ENCODE measurements around the gene RETREG1. TPM values are rescaled to one million over a fixed set of nuclear protein-coding genes. Genes with fewer than 3 reads are reported as not detected.
"Not testable (repeated sequence)": the region's sequence is repeated elsewhere in the genome, so short reads cannot be mapped to it uniquely, and the experiment has no call there.

The RETREG1 gene
- total RNA-seq, 2 donors from 2014 or later = 7.4 to 26.5 TPM

DNA sequence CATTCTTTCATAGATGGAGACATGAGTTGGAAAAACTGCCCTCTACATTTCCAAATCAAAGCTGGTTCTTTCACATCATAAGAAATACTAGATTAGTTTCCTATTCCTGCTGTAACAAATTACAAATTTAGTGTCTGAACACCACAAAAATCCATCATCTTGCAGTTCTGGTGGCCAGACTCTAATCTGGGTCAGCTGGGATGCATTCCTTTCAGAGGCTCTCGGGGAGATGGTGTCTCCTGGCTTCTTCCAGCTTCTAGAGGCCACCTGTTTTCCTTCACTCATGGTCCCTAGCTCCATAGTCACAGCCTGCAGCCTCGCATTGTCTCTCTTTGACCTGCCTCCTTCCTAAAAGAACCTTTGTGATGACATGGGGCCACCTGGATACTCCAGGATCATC lies 65.2 kb downstream of the RETREG1 start:
- Mint-ChIP-seq H3K36me3 (no peaks in the 10 kb centered on the region), H3K27ac (peak overlapping the region; percentile 18 to 55), H3K9me3 (no peaks in the 10 kb centered on the region)
- no peak for DNase-seq (ENCODE audit: low spot score in 2 of 2)
- no peak for ATAC-seq

DNA sequence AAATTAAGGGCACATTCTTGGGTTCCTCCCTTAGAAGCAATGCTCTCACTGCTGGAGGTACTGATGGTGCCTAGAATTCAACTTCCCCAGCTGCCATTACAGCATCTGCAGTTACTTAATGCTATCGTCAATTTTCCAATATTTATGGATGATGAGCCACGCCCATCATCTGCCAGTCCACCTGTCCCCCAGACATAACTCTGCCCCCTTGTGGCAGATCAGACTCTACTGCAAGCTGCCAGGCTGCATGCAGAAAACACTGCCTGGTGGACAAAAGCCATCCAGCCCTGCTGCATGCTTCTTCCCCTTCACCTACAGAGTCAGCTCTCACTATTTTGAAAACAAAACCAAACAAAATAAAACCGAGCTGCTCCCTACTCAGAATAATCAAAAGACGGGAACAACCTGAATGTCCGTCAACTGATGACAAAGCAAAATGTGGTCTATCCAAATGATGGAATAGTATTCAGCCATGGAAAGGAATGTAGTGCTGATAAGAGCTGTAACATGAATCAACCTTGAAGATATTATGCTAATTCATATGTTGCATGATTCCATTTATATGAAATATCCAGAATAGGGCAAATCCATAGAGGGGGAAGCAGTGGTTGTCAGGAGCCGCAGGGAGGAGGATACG lies 66.4 kb downstream of the RETREG1 start:
- ATAC-seq = peak; percentile 71 to 73
- DNase-seq (ENCODE audit: low spot score in 2 of 2) = peak in 1 of 2 donors; percentile 58
- peak overlapping the region in 1 of 2 donors; percentile 31 for H3K27ac Mint-ChIP-seq
- no peaks in the 10 kb centered on the region for H3K9me3 Mint-ChIP-seq
- H3K36me3 Mint-ChIP-seq = no peaks in the 10 kb centered on the region

DNA sequence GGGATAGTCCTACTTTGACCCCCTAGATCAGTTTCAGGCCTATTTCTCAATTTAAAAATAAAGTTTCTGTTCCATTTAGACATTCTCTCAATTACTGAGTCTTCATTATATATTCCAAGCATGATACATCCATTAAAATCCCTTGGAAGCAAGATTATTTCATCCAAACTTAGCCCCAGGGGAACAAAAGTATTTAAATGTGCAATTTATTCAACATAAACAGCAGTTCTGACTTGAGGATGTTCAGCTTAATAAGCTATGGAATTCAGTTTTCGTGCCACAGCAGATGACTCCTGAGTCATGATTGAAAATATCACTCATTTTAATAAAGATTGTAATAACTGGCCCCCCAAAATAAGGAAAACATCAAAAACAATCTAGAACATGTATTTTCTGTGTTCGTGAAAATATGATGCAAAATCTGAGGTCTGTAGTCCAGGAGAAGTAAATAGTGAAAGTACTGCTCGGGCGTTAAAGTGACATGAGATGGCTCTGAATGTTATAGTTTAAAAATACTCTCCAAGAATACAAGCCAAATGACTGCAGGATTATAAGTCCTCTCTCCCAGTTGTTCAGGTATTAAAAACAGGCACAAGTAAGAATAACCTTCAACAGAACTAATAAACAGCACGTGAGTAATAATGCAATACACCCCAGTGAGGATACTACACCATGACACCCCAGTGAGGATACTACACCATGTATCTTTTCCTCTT lies 67.1 kb downstream of the RETREG1 start:
- ATAC-seq (no peak), DNase-seq (ENCODE audit: low spot score in 2 of 2) (no peak)
- no peaks in the 10 kb centered on the region for H3K36me3 Mint-ChIP-seq
- peak overlapping the region in 1 of 2 donors; percentile 31 for H3K27ac Mint-ChIP-seq
- no peaks in the 10 kb centered on the region for H3K9me3 Mint-ChIP-seq

DNA sequence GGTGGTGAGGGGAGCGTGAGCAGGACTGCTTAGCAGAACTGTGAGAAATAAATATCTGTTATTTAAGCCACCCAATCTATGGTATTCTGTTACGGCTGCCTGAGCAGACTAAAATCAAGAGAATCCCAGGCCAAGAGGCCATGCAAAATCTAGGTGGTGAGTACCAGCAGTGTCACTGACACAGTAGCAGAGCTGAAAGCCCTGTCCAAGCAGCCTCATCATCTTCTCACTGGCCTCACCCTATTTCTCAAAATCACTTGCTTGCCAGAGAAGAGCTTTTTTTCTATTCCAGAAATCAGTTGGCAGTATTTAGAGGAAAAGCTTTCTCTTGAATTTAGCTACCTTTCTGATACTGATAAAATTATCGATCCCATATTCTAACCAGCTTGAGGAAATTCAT lies 68.0 kb downstream of the RETREG1 start:
- DNase-seq (ENCODE audit: low spot score in 2 of 2) (no peak), ATAC-seq (no peak)
- H3K36me3 Mint-ChIP-seq = no peaks in the 10 kb centered on the region
- H3K9me3 Mint-ChIP-seq = no peaks in the 10 kb centered on the region
- no peak overlapping the region for H3K27ac Mint-ChIP-seq

DNA sequence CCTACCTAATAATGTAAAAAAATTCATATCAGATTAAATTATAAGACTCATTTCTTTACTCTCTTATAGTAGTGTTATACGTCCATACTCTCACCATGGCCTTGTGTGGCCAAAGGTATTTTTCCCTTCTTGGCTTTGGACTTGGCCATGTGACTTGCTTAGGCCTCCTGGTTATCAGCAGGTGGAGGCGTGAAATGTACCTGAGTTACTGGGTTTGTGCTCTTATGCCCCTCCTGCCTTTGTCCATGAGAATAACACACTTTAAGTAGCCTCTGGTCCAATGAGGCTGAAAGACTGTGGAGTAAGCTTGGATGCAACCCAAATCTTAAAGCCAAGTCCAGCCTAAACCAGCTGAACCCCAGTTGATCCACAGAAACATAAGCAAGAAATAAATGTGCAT lies 68.7 kb downstream of the RETREG1 start:
- H3K36me3 Mint-ChIP-seq = no peaks in the 10 kb centered on the region

DNA sequence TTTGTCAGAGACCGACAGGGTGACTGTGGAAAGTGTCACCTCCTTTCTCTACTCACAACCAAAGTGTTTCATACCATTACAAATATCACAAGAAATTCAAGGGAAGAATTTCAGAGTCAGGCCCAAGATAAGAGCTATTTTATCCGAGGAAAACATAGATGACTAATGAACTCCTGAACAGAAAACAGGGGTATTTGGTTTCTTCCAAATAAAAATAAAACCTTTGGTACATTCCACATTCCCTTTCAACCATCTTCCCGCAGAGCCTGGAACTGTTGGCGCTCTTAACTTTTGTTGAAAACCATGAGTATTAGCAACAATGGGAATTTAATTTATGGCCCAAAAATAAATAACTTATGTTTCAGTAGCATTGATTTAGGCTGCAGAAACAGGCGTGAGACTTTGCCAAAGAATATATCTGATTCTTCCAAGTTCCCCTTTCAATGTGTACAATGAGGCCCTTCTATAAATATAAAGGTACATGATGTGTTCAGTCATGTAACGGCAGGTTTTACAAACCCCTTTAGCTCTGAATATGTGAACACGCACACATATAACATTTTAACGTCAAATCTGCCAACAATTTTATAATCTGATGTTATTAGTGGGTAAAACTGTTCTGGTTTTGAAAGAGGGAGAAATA lies 69.5 kb downstream of the RETREG1 start:
- DNase-seq (ENCODE audit: low spot score in 2 of 2) (no peak), ATAC-seq (no peak)
- Mint-ChIP-seq H3K27ac (no peak overlapping the region), H3K36me3 (no peaks in the 10 kb centered on the region), H3K9me3 (no peaks in the 10 kb centered on the region)

More for the DNA sequence above, 68.7 kb downstream of the RETREG1 start:
- ATAC-seq (no peak), DNase-seq (ENCODE audit: low spot score in 2 of 2) (no peak)
- no peaks in the 10 kb centered on the region for H3K9me3 Mint-ChIP-seq
- H3K27ac Mint-ChIP-seq = no peak overlapping the region

DNA sequence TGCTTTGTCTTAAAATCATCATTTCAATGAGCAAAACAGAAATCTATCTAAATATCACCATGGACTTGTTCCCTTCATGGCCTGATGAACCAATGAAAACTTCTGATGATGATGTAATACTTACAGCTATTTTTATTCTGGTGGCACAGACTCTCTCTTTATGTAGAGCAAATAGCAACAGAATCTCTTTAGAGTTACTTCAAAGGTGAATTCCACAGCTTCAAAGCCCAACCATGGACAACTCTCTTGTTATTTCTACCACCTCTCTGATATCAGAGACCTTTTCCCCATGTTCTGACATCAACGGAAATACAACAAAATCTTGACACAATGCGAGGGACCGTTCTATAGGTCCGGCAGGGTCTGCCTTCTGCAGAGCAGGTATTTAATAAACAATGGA lies 70.1 kb downstream of the RETREG1 start:
- H3K9me3 Mint-ChIP-seq = no peaks in the 10 kb centered on the region
- DNase-seq (ENCODE audit: low spot score in 2 of 2) (no peak), ATAC-seq (no peak)
- no peaks in the 10 kb centered on the region for H3K36me3 Mint-ChIP-seq
- no peak overlapping the region for H3K27ac Mint-ChIP-seq

DNA sequence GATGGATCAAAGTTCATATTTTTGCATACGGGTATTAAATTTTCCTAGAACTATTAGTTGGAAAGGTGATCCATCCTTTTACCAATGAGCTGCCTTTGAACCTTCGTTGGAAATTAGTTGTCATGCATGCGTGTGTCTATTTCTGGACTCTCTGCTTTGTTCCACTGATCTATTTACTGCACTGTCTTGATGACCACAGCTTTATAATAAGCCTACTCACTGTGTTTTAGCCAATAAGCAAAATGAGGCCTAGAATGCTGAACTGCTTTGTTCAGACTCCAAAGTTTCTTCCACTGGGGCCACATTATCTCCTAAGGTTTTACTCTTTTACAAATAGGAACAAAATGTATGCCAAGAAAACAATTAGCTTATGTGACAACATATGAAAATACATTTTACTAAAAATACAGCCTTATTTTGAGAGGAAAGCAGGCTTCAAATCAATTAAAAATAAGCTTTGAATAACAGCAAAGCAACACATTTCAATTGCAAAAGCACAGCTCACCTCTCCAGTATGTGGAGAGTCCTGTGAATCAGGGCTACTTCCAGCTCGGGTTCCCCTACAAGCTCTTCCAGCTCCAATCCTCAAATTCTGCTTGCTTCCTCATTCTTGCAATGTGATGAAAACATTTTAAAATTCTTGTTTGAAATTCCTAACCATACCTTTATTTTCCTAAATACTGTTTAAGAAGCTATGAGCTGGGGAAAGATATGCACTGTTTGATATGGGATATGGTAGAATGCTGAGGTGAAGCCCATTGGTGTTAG lies 72.0 kb downstream of the RETREG1 start:
- Mint-ChIP-seq H3K9me3 (no peaks in the 10 kb centered on the region), H3K27ac (no peak overlapping the region), H3K36me3 (no peaks in the 10 kb centered on the region)
- ATAC-seq (no peak), DNase-seq (ENCODE audit: low spot score in 2 of 2) (no peak)

DNA sequence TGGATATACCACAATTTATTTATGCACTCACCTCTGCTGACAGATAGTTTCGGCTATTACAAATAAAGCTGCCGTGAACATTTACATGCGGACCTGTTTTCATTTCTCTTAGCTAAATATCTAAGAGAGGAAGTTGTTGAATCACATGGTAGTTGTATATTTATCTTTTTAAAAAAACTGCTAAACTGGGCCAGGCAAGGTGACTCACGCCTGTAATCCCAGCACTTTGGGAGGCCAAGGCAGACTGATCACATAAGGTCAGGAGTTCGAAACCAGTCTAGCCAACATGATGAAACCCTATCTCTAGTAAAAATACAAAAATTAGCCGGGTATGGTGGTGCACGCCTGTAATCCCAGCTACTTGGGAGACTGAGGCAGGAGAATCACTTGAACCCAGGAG lies 73.6 kb downstream of the RETREG1 start:
- H3K27ac Mint-ChIP-seq; H3K36me3 Mint-ChIP-seq; DNase-seq (ENCODE audit: low spot score in 2 of 2): not testable (repeated sequence)

DNA sequence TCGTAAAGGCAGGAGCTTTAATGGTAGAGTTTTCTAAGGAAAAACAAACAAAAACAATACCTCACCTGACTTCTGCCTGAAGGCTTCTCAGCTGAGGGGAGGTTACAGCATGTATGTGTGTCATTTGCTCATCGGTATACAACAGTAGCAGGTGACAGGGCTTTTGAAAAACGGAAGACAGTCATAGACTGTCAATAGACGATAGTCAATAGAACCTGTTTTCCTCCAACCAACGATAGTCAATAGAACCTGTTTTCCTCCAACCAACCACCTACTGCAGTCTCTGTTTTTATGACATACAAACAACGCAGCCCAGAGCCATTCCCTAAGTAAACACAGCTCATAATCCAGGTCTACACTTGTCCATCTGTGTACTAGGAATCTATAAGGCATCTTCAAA lies 74.6 kb downstream of the RETREG1 start:
- ATAC-seq (no peak), DNase-seq (ENCODE audit: low spot score in 2 of 2) (no peak)
- H3K9me3 Mint-ChIP-seq = no peaks in the 10 kb centered on the region
- H3K27ac Mint-ChIP-seq = no peak overlapping the region
- H3K36me3 Mint-ChIP-seq = peaks cover 0 to 4% of the 10 kb centered on the region in 2 donors

More for the DNA sequence above, 73.6 kb downstream of the RETREG1 start:
- H3K9me3 Mint-ChIP-seq, ATAC-seq: not testable (repeated sequence)

DNA sequence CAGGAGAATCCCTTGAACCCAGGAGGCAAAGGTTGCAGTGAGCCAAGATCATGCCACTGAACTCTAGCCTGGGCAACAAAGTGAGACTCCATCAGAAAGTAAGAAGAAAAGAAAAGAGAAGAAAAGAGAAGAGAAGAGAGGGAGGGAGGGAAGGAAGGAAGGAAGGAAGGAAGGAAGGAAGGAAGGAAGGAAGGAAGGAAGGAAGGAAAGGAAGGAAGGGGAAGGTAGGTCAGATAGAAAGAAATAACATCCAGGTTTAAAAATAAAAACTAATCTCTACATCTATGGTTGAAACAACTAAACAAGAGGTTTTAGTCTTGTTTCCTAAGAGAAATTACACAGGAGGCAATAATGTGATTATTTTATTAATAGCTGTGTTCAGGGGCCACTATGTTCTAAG lies 75.2 kb downstream of the RETREG1 start:
- not testable (repeated sequence) for ATAC-seq; DNase-seq (ENCODE audit: low spot score in 2 of 2); H3K36me3 Mint-ChIP-seq; H3K9me3 Mint-ChIP-seq; H3K27ac Mint-ChIP-seq

DNA sequence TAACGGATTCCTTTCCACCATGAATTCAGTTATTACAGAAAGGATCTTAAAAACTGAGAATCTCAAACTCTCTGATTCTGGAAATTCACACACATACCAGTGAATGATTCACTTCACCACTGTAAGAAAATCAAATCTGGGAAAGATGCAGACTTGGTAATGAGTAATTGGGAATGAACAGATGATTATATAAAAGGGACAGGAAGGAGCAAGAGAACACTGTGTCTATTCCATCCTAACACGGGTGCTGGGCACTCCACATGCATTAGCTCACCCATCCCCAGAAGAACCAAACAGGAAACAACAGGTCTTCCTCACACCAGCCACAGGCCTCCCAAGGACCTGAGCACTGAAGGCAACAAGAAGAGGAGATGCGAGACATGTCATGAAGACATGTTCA lies 76.4 kb downstream of the RETREG1 start:
- ATAC-seq = no peak
- DNase-seq (ENCODE audit: low spot score in 2 of 2) = no peak
- H3K27ac Mint-ChIP-seq = no peak overlapping the region
- H3K9me3 Mint-ChIP-seq = no peaks in the 10 kb centered on the region
- peaks cover 0 to 9% of the 10 kb centered on the region in 2 donors for H3K36me3 Mint-ChIP-seq

DNA sequence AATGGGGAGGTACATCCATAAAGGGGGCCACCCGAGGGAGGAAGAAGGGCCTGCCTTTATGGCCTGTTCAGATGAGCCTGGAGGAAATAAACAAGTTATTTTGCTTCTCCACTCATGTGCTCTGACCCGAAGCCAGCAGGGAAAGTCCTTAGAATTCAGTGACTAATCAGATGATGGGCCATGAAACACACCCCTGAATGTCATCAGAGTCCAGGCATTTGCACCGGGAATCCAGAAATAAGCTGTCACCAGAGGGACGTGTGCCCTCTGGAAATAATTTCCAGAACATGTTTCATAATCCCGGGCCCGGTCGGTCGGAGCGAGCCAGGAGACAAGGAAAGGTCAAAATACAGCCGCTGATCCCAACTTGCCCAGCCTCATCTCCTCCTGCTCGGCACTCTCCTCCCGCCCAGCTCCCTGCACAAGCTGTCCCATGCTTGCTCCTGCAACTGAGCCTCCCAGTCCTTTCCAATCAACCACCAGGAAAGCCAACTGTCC lies 77.6 kb downstream of the RETREG1 start:
- no peak for DNase-seq (ENCODE audit: low spot score in 2 of 2)
- no peaks in the 10 kb centered on the region for H3K9me3 Mint-ChIP-seq
- no peak for ATAC-seq
- H3K36me3 Mint-ChIP-seq = peaks cover 5 to 9% of the 10 kb centered on the region in 2 donors
- peak overlapping the region; percentile 59 to 60 for H3K27ac Mint-ChIP-seq

DNA sequence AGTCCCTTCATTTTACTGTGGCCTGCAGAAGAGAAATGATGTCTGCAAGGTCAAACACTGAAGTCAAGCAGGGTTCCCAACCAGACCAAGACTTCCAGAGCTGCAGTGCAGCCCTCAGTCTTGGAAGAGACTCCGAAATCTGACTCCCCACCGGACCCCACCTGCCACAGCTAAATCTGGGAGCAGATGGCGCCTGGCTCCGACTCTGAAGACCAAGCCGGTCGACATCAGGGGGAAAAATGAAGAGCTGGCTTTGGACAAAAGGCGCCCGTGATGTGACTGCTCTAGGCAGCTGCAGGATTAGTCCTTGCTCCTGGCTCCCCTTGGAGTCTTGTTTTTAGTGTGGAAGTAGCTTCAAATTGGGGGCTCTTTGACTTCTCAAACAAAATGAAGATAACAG lies 78.8 kb downstream of the RETREG1 start:
- Mint-ChIP-seq H3K9me3 (no peaks in the 10 kb centered on the region), H3K36me3 (peaks cover 8 to 9% of the 10 kb centered on the region in 2 donors), H3K27ac (no peak overlapping the region)
- DNase-seq (ENCODE audit: low spot score in 2 of 2) (no peak), ATAC-seq (no peak)

DNA sequence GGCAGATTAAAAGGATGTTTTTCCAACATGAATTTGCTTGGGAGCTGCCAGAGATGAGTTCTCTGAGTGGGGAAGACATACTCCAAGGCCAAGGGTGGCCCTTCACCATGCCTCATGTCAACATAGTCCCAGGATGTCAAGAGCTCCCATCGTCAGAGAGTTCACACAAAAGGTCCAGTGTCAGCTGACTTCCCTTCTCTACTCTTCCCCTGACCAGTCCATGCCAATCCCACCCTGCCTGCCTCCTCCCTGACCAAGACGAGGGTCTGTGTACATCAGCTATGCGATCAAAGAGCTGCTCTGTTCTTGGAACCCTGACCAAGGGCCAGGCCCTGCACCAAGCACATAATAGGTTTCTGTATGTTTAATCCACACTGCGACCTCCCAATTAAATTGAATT lies 80.0 kb downstream of the RETREG1 start:
- peaks cover 8 to 9% of the 10 kb centered on the region in 2 donors for H3K36me3 Mint-ChIP-seq
- no peak for DNase-seq (ENCODE audit: low spot score in 2 of 2)
- H3K27ac Mint-ChIP-seq = peak overlapping the region in 1 of 2 donors; percentile 38
- no peaks in the 10 kb centered on the region for H3K9me3 Mint-ChIP-seq
- no peak for ATAC-seq

DNA sequence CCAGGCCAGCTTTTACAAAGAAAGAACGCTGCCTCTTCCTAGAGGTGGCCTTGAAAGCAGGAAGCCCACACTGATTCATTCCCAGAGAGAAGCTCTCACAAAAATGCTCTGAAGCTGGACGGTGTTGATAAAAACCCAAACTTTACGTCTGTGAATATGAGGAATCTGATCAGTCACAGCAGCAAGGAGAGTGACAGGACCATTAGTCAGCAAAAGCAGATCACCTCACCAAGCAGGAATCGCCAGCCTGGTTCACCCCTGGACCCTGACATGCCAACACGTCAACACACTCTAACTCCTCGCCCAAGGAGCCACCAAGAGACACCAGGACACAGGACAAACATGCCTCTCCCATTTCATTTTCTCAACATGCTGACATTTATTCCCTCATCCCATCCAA lies 80.6 kb downstream of the RETREG1 start:
- ATAC-seq = no peak
- peak overlapping the region in 1 of 2 donors; percentile 38 for H3K27ac Mint-ChIP-seq
- no peak for DNase-seq (ENCODE audit: low spot score in 2 of 2)
- no peaks in the 10 kb centered on the region for H3K9me3 Mint-ChIP-seq
- H3K36me3 Mint-ChIP-seq = peaks cover 8 to 9% of the 10 kb centered on the region in 2 donors

DNA sequence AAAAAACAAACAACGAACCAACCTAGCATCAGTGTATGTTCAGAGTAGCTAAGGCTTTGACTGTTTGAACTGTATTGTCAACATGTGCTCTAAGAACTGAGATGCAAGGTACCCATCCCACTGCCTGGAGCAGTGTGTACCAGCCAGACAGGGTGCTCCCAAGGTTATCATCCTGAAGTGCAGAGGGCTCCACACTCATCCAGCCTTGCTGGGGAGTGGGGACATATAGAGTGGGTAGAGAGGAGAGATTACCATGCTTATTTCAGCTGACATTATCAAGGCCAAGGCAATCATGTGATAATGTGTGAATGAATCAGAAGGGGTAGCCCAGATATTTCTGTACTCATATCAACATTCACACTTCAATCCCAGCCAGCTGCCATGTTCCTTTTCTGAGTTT lies 82.5 kb downstream of the RETREG1 start:
- Mint-ChIP-seq H3K9me3 (no peaks in the 10 kb centered on the region), H3K27ac (no peak overlapping the region), H3K36me3 (peaks cover 8 to 9% of the 10 kb centered on the region in 2 donors)
- ATAC-seq (no peak), DNase-seq (ENCODE audit: low spot score in 2 of 2) (no peak)
